ENCODE measurements around the gene RECQL5.

GRCh38 chr17:75615301-75615700 lies 51.7 kb downstream of the RECQL5 start:
- TF ChIP-seq, protein P1, sequence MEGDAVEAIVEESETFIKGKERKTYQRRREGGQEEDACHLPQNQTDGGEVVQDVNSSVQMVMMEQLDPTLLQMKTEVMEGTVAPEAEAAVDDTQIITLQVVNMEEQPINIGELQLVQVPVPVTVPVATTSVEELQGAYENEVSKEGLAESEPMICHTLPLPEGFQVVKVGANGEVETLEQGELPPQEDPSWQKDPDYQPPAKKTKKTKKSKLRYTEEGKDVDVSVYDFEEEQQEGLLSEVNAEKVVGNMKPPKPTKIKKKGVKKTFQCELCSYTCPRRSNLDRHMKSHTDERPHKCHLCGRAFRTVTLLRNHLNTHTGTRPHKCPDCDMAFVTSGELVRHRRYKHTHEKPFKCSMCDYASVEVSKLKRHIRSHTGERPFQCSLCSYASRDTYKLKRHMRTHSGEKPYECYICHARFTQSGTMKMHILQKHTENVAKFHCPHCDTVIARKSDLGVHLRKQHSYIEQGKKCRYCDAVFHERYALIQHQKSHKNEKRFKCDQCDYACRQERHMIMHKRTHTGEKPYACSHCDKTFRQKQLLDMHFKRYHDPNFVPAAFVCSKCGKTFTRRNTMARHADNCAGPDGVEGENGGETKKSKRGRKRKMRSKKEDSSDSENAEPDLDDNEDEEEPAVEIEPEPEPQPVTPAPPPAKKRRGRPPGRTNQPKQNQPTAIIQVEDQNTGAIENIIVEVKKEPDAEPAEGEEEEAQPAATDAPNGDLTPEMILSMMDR (tag by site-specific recombination; IDR thresholded peaks at IDR 0.05): peak; percentile 56
- no peak for TF ChIP-seq ZNF549 (tag by site-specific recombination; IDR thresholded peaks at IDR 0.05)
- no peak for TF ChIP-seq ZBTB7A (tag by site-specific recombination; IDR thresholded peaks at IDR 0.05; ENCODE audit: low read depth)
